Upper lobe of left lung (tissue), 6 donors: ENCODE measurements around the gene CEP164. TPM values are rescaled to one million over a fixed set of nuclear protein-coding genes. Genes with fewer than 3 reads are reported as not detected.
A peak's percentile ranks its signal among the peaks of the same experiment; 100 is the strongest.

ENCODE experiments used
- ATAC-seq, 2 donors: fragments of 200-7000 bp; cut with Tn5 transposase; one replicate each; pipeline ENCODE4 v1.9.1; 2022; ENCODE audit warnings: mild to moderate bottlenecking in 2 of 2, moderate library complexity in 2 of 2; ENCODE audit not compliant: low FRiP score in 2 of 2
- DNase-seq, 2 donors: peaks; one replicate each; pipeline ENCODE4 v3.0.0-alpha.2; 2019 to 2020
- H3K27ac ChIP-seq, 4 donors: fragments of 200-600 bp; sonication (generic); one replicate each; pipeline ENCODE4 v1.5.1; 2016 to 2019
- H3K27me3 ChIP-seq, 4 donors: fragments of 200-600 bp; sonication (generic); one replicate each; pipeline ENCODE4 v1.5.1; 2017 to 2019
- H3K36me3 ChIP-seq, 4 donors: fragments of 200-600 bp; sonication (generic); one replicate each; pipeline ENCODE4 v1.5.1; 2016 to 2019
- H3K4me1 ChIP-seq, 4 donors: fragments of 200-600 bp; sonication (generic); one replicate each; pipeline ENCODE4 v1.5.1; 2018 to 2019
- H3K4me3 ChIP-seq, 4 donors: fragments of 200-600 bp; sonication (generic); one replicate each; pipeline ENCODE4 v1.5.1; 2017 to 2019; ENCODE audit warnings: mild to moderate bottlenecking in 2 of 4, moderate library complexity in 1 of 4
- H3K9me3 ChIP-seq, 4 donors: fragments of 200-600 bp; sonication (generic); one replicate each; pipeline ENCODE4 v1.5.1; 2018 to 2019
- EP300 ChIP-seq, 4 donors: sonication (generic); formaldehyde crosslinking; IDR thresholded peaks; one replicate each; pipeline ENCODE4 v1.5.1; 2017; ENCODE audit warnings: antibody characterized with exemption in 4 of 4, control low read depth in 2 of 4
- POLR2A ChIP-seq, 4 donors: fragments of 450-650 bp; IDR thresholded peaks; one replicate each; pipeline ENCODE4 v1.5.1; 2016 to 2017; ENCODE audit warnings: antibody characterized with exemption in 4 of 4, mild to moderate bottlenecking in 2 of 4
- POLR2AphosphoS5 ChIP-seq, 2 donors: sonication (generic); formaldehyde crosslinking; IDR thresholded peaks; one replicate each; pipeline ENCODE4 v1.5.1; 2017; ENCODE audit warnings: antibody characterized with exemption in 2 of 2
- WGBS, 2 donors: methylation state at CpG; one replicate each; pipeline ENCODE4 v1.1.5; 2017 to 2018; 5-methylcytosine and 5-hydroxymethylcytosine counted together
- total RNA-seq, 6 donors: library from RNA; depleted of rRNA in 4 of 6; stranded (reverse); fragments of >200 nt in 4 of 6; gene quantifications; one replicate each; pipeline versions ENCODE4 v1.1.0 to v1.2.1, GENCODE V29; 2016 to 2021
- TF ChIP-seq, protein P1 (sequence below), 6 experiments: fragments of 450-650 bp in 4 of 6; fragments of 200-600 bp in 2 of 6; sonication (generic) in 2 of 6; IDR thresholded peaks; one replicate each; pipeline ENCODE4 v1.5.1; 2016 to 2019; ENCODE audit warnings: antibody characterized with exemption in 6 of 6
- donor health status: DM: no; HTN: no; CAD: no; lungs with moderate emphysema.
- donor health status: DM: no; HTN: yes; CAD: no; lungs with severe emphysema.

CEP164 gene
- total RNA-seq, 6 donors from 2014 or later, result 16.1 to 73.3 (median 27.9) TPM

DNA sequence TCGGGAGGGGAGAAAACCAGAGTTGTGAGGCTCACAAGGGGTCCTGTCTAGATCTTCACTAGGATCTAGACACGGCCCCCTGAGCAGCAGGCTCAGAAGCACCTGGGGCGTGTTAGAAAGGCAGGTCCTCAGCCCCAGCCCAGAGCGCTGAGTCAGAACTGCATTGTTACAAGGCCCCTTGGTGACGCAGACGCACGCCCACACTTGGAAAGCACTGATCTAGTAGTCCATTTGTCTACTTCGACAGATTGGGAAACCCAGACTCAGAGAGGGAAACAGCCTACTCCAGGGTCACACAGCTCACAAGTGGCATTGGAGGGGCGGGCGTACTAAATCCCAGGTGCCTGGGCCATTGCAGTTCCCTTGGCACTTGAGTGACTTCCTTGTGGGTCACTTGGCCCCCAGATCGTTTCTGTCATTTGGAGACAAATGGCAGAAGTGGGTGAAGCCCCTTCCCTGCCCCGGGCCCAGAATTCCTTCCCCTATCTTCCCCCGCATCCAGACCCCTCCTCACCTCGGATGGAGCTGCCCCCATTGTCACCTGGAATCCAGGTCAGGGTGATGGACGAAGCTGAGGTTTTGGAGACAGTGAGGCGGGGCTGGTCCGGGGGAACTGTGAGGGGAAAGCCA is 110.8 kb downstream of the CEP164 start:
- H3K4me3 ChIP-seq, result no peak overlapping the region
- H3K27me3 ChIP-seq, result no peaks in the 10 kb centered on the region
- H3K9me3 ChIP-seq, result no peaks in the 10 kb centered on the region
- H3K4me1 ChIP-seq, result no peaks in the 10 kb centered on the region
- no peak for ATAC-seq
- TF ChIP-seq EP300 (IDR thresholded peaks at IDR 0.05) (no peak), POLR2A (IDR thresholded peaks at IDR 0.05) (no peak), POLR2AphosphoS5 (IDR thresholded peaks at IDR 0.05) (no peak)
- TF ChIP-seq, protein P1, sequence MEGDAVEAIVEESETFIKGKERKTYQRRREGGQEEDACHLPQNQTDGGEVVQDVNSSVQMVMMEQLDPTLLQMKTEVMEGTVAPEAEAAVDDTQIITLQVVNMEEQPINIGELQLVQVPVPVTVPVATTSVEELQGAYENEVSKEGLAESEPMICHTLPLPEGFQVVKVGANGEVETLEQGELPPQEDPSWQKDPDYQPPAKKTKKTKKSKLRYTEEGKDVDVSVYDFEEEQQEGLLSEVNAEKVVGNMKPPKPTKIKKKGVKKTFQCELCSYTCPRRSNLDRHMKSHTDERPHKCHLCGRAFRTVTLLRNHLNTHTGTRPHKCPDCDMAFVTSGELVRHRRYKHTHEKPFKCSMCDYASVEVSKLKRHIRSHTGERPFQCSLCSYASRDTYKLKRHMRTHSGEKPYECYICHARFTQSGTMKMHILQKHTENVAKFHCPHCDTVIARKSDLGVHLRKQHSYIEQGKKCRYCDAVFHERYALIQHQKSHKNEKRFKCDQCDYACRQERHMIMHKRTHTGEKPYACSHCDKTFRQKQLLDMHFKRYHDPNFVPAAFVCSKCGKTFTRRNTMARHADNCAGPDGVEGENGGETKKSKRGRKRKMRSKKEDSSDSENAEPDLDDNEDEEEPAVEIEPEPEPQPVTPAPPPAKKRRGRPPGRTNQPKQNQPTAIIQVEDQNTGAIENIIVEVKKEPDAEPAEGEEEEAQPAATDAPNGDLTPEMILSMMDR (IDR thresholded peaks at IDR 0.05), result no peak
- DNase-seq, result no peak
- H3K27ac ChIP-seq, result no peak overlapping the region
- 82% methylated on average over 11 to 17 of the region's 17 CpGs for WGBS, 2 donors
- H3K36me3 ChIP-seq, result peaks cover 0 to 5% (median 0%) of the 10 kb centered on the region in 4 donors

DNA sequence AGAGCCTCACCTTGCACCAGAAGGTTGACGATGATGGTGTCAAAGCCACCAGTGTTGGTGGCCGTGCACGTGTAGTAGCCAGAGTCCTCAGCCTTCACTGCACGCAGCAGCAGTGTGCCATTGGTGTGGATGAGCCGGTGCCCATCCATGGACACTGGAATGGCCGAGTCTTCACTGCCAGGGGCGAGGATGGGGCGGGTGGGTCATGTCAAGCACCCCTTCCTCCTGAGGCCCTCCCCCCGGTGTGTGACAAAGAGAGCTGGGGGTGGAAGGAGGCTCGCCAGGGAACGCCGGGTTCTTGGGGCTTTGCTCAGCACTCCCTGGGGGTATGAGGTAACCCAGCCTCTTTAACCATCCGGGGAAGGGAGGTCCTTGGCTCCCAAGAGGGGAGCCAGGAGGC is 111.6 kb downstream of the CEP164 start:
- ATAC-seq, result no peak
- no peak overlapping the region for H3K4me3 ChIP-seq
- 91 to 92% methylated on average over 4 to 5 of the region's 13 CpGs for WGBS, 2 donors
- no peaks in the 10 kb centered on the region for H3K9me3 ChIP-seq
- no peaks in the 10 kb centered on the region for H3K4me1 ChIP-seq
- TF ChIP-seq POLR2A (IDR thresholded peaks at IDR 0.05), result no peak
- TF ChIP-seq, protein P1 (IDR thresholded peaks at IDR 0.05), result no peak
- TF ChIP-seq EP300 (IDR thresholded peaks at IDR 0.05), result no peak
- no peak for TF ChIP-seq POLR2AphosphoS5 (IDR thresholded peaks at IDR 0.05)
- H3K27ac ChIP-seq, result no peak overlapping the region
- no peaks in the 10 kb centered on the region for H3K27me3 ChIP-seq
- peak in 1 of 2 donors; percentile 49 for DNase-seq
- peaks cover 0 to 5% (median 0%) of the 10 kb centered on the region in 4 donors for H3K36me3 ChIP-seq

DNA sequence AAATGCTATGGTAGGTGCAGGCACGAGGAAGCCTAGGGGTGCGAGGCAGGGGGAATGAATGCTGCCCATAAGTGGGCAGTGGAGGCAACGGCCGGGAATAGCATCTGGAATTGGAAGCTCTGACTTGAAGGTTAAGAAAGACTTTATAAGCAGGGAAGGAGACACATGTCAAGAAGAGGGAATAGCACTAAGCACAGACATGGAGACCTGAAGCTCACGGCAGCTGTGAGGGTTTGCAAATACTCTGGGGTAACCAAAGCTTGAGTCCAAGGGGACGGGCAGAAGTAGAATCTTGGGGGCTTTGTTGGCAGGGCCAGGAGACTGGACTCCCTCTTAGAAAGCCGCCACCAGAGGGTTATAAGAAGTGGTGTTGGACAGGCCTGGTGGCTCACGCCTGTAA is 112.6 kb downstream of the CEP164 start:
- Histone ChIP-seq H3K27ac (no peak overlapping the region), H3K4me1 (no peaks in the 10 kb centered on the region), H3K4me3 (no peak overlapping the region), H3K27me3 (no peaks in the 10 kb centered on the region), H3K36me3 (peaks cover 0 to 2% (median 0%) of the 10 kb centered on the region in 4 donors), H3K9me3 (no peaks in the 10 kb centered on the region)
- 90 to 95% methylated on average over 8 of the region's 8 CpGs for WGBS, 2 donors
- TF ChIP-seq, protein P1 (IDR thresholded peaks at IDR 0.05), result no peak
- no peak for TF ChIP-seq POLR2AphosphoS5 (IDR thresholded peaks at IDR 0.05)
- no peak for TF ChIP-seq EP300 (IDR thresholded peaks at IDR 0.05)
- no peak for TF ChIP-seq POLR2A (IDR thresholded peaks at IDR 0.05)
- ATAC-seq, result no peak
- no peak for DNase-seq

DNA sequence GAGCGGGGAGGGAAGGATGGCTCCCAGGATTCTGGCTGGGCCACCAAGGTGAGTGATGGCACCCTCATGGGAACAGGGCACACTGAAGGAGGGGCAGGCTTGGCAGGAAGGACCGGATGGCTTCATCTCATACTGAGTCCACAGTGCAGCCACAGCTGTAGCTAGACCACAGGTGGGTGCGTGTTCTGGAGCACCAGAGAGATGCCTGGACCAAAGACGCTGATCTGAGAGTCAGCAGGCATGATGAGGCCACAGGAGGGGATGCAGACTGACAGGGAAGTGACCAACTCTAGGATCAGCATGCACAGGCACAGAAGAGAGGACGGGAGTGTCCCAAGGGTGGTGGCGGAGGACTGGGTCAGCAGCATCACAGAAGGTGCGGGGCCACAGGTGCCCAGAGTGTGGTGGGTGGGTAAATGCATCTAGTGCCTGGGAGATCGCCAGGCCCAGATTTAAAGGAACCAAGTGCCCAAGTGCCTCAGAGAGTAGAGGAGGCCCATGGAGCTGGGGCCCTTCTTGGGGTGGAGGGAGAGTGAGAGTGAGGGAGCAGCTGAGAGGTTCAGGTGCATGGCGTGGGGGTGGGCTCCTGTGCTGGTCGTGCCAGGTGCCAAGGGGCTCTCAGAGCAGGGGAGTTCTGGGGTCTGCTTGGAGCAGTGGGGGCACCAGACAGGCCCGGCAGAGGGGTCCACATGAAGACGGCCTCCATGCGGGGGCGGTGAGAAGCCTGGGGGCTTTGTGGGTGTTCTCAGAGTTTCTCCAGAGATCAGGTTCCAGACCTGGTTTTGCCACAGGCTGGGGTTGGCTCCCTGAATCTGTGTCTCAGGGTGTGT is 113.7 kb downstream of the CEP164 start:
- TF ChIP-seq, protein P1 (IDR thresholded peaks at IDR 0.05), result no peak
- TF ChIP-seq POLR2A (IDR thresholded peaks at IDR 0.05) (no peak), EP300 (IDR thresholded peaks at IDR 0.05) (no peak)
- ATAC-seq (no peak), DNase-seq (no peak)
- Histone ChIP-seq H3K27me3 (no peaks in the 10 kb centered on the region), H3K27ac (no peak overlapping the region), H3K9me3 (no peaks in the 10 kb centered on the region), H3K36me3 (no peaks in the 10 kb centered on the region), H3K4me1 (no peaks in the 10 kb centered on the region), H3K4me3 (no peak overlapping the region)
- WGBS, 2 donors, result 80 to 86% methylated on average over 13 to 14 of the region's 14 CpGs
